ENCODE data around the gene DNAJC4. TPM values are rescaled to one million over a fixed set of nuclear protein-coding genes. Genes with fewer than 3 reads are reported as not detected.
"Not testable (repeated sequence)": the region's sequence is repeated elsewhere in the genome, so short reads cannot be mapped to it uniquely, and the experiment has no call there.

DNAJC4 gene
- polyA plus RNA-seq, 6 donors from 2014 or later: 41.9 to 66.6 (median 50.5) TPM

- DNase-seq (no peak), ATAC-seq (ENCODE audit: low read depth in 2 of 2) (no peak)
- Mint-ChIP-seq H3K9me3 (no peaks in the 10 kb centered on the region), H3K4me1 (peaks cover 36 to 69% (median 63%) of the 10 kb centered on the region in 3 donors), H3K36me3 (no peaks in the 10 kb centered on the region), H3K27ac (peak overlapping the region; percentile 59 to 100 (median 100)), H3K27me3 (no peaks in the 10 kb centered on the region), H3K4me3 (peak overlapping the region in 4 of 8 donors; percentile 24 to 91 (median 51))
Measured at GRCh38 chr11:64238999-64239398, 8.7 kb downstream of the DNAJC4 start.

GRCh38 chr11:64239662-64240434, 9.5 kb downstream of the DNAJC4 start:
- Mint-ChIP-seq H3K36me3 (no peaks in the 10 kb centered on the region), H3K4me3 (peak overlapping the region; percentile 87 to 97 (median 91)), H3K4me1 (peaks cover 36 to 69% (median 67%) of the 10 kb centered on the region in 3 donors), H3K9me3 (no peaks in the 10 kb centered on the region), H3K27me3 (no peaks in the 10 kb centered on the region), H3K27ac (peak overlapping the region; percentile 99 to 100 (median 100))
- DNase-seq (peak; percentile 74), ATAC-seq (ENCODE audit: low read depth in 2 of 2) (peak; percentile 6 to 18)

- peak; percentile 99 for DNase-seq
- Mint-ChIP-seq H3K36me3 (no peaks in the 10 kb centered on the region), H3K27me3 (no peaks in the 10 kb centered on the region), H3K4me1 (peaks cover 30 to 69% (median 68%) of the 10 kb centered on the region in 3 donors), H3K27ac (peak within 1 kb of the TSS; percentile 99 to 100 (median 100)), H3K9me3 (no peaks in the 10 kb centered on the region), H3K4me3 (peak within 1 kb of the TSS; percentile 87 to 97 (median 91))
- peak; percentile 63 to 65 for ATAC-seq (ENCODE audit: low read depth in 2 of 2)
Measured at GRCh38 chr11:64240435-64241240, 10.3 kb downstream of the DNAJC4 start, which contains the start of gene FKBP2. Gene FKBP2 (plus strand): TSS chr11:64241095. CDS start chr11:64242388, 1,293 bp downstream.

DNA sequence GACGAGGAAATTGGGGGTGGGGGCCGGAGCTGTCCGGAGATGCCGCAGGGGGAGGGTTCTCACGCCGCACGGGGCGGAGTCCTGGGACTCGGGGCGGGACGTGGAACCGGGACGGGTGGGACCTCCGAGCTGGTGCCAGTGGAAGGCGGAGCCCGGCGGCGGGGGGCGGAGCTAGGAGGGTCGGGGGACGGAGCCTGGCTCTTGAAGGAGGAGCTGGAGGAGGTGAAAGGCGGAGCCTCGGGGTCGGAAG, 10.8 kb downstream of the DNAJC4 start:
- H3K4me3 Mint-ChIP-seq: peak overlapping the region; percentile 87 to 97 (median 91)
- peak; percentile 100 for DNase-seq
- peak; percentile 70 to 75 for ATAC-seq (ENCODE audit: low read depth in 2 of 2)
- no peaks in the 10 kb centered on the region for H3K36me3 Mint-ChIP-seq
- no peaks in the 10 kb centered on the region for H3K9me3 Mint-ChIP-seq
- H3K27me3 Mint-ChIP-seq: no peaks in the 10 kb centered on the region
- peaks cover 34 to 70% (median 70%) of the 10 kb centered on the region in 3 donors for H3K4me1 Mint-ChIP-seq
- peak overlapping the region; percentile 99 to 100 (median 100) for H3K27ac Mint-ChIP-seq

- ATAC-seq (ENCODE audit: low read depth in 2 of 2) (no peak), DNase-seq (no peak)
- H3K27me3 Mint-ChIP-seq: no peaks in the 10 kb centered on the region
- no peaks in the 10 kb centered on the region for H3K36me3 Mint-ChIP-seq
- H3K9me3 Mint-ChIP-seq: no peaks in the 10 kb centered on the region
- H3K4me1 Mint-ChIP-seq: peaks cover 36 to 72% (median 69%) of the 10 kb centered on the region in 3 donors
- peak overlapping the region; percentile 87 to 97 (median 91) for H3K4me3 Mint-ChIP-seq
- peak overlapping the region; percentile 99 to 100 (median 100) for H3K27ac Mint-ChIP-seq
Measured at GRCh38 chr11:64241491-64242374, 11.4 kb downstream of the DNAJC4 start.

GRCh38 chr11:64243236-64243854, 13.0 kb downstream of the DNAJC4 start:
- ATAC-seq (ENCODE audit: low read depth in 2 of 2): no peak
- H3K4me1 Mint-ChIP-seq: peaks cover 43 to 75% (median 64%) of the 10 kb centered on the region in 3 donors
- H3K9me3 Mint-ChIP-seq: no peaks in the 10 kb centered on the region
- H3K27ac Mint-ChIP-seq: peak overlapping the region in 3 of 6 donors; percentile 40 to 64 (median 44)
- H3K4me3 Mint-ChIP-seq: peak overlapping the region; percentile 55 to 95 (median 84)
- H3K27me3 Mint-ChIP-seq: no peaks in the 10 kb centered on the region
- no peak for DNase-seq
- no peaks in the 10 kb centered on the region for H3K36me3 Mint-ChIP-seq

DNA sequence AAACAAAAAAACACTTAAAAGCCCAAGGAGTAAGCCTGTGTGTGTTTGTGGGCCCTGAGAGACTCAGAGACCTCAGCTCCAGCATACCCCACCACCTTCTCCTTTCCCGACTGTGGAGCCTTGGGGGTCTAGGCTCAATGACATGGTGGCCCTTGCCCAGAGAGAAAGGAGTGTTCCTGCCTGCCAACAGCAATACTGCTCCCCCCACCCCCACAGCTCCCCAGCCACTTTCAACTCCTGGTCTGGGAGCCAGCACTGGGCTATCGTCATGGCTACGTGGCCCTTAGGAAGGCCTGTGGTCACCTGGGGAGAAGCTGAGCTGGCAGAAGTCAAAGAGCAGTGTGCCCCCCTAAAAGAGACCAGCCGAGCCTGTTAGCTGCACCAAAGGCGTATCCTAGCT, 13.8 kb downstream of the DNAJC4 start:
- Mint-ChIP-seq H3K4me3 (peak overlapping the region in 6 of 8 donors; percentile 8 to 91 (median 52)), H3K4me1 (peaks cover 43 to 73% (median 56%) of the 10 kb centered on the region in 3 donors)

GRCh38 chr11:64244966-64245365, 14.6 kb downstream of the DNAJC4 start:
- H3K36me3 Mint-ChIP-seq: no peaks in the 10 kb centered on the region
- no peaks in the 10 kb centered on the region for H3K27me3 Mint-ChIP-seq
- ATAC-seq (ENCODE audit: low read depth in 2 of 2): no peak
- peaks cover 39 to 74% (median 52%) of the 10 kb centered on the region in 3 donors for H3K4me1 Mint-ChIP-seq
- no peak for DNase-seq
- H3K27ac Mint-ChIP-seq: peak overlapping the region in 4 of 6 donors; percentile 57 to 90 (median 76)
- no peaks in the 10 kb centered on the region for H3K9me3 Mint-ChIP-seq
- peak overlapping the region; percentile 56 to 95 (median 88) for H3K4me3 Mint-ChIP-seq

More for the DNA sequence above, 13.8 kb downstream of the DNAJC4 start:
- DNase-seq: no peak
- no peak for ATAC-seq (ENCODE audit: low read depth in 2 of 2)
- peak overlapping the region in 3 of 6 donors; percentile 24 to 64 (median 33) for H3K27ac Mint-ChIP-seq
- no peaks in the 10 kb centered on the region for H3K36me3 Mint-ChIP-seq
- no peaks in the 10 kb centered on the region for H3K9me3 Mint-ChIP-seq
- H3K27me3 Mint-ChIP-seq: no peaks in the 10 kb centered on the region

DNA sequence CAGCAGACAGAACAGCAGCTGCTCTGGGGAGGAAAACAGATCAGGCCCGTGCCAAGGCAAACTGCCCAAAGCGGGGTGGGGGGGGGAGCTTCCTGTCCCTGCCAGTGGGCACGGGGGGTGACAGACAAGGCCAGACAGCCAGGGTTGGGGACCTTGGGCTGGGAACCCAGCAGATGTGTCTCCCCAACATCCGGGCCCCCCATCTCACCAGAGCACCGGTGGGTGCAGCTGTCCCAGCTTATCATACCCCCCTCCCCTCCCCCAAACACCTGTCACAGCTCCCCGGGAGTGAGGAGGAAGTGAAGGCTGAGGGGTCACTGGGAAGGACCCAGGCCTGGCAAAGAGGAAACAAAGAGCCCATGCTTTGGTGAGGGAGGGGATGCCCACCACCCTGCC, 15.1 kb downstream of the DNAJC4 start:
- ATAC-seq (ENCODE audit: low read depth in 2 of 2): no peak
- H3K9me3 Mint-ChIP-seq: no peaks in the 10 kb centered on the region
- peak; percentile 48 for DNase-seq
- peak overlapping the region; percentile 85 to 95 (median 90) for H3K4me3 Mint-ChIP-seq
- H3K27ac Mint-ChIP-seq: peak overlapping the region; percentile 80 to 95 (median 92)
- peaks cover 35 to 69% (median 49%) of the 10 kb centered on the region in 3 donors for H3K4me1 Mint-ChIP-seq
- H3K27me3 Mint-ChIP-seq: no peaks in the 10 kb centered on the region
- no peaks in the 10 kb centered on the region for H3K36me3 Mint-ChIP-seq

DNA sequence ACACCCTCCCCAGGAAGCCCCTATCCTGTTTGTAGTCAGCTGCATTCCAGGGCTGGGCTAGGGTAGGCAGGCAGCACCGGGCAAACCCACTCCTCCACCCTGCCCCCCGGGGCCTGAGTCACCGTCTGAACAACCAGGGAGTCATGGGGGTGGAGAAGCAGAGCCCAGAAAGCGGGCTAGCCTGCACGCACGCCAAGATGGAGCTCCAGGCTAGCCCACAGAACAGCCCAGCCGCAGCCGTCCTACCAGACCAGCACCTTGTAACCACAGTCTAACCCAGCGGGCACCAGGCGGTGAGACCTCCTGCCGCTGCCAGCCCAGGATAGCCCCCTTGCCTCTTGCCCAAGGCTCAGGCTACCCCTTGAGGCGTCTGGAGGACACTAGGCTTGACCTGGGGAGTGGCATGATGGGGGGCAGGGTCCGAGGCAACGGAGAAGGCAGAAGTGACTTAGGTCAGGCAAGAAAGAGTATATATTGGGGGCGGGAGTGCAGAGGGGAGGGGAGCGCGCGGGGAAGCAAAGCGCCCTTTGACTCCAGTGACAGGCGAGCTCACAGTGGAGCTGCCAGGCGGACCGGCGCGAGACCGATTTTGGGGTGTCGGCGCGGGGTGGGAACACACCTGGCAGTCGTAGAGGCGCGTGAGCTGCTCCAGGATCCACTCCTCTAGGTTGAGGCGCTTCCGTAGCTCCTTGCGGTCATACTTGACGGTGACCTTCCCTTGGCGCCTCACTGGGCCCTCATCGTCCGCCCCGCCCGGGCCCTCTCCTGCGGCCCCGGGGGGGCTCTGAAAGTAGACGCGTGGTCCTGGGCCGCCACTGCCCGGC, 15.7 kb downstream of the DNAJC4 start:
- Mint-ChIP-seq H3K4me1 (peaks cover 34 to 70% (median 45%) of the 10 kb centered on the region in 3 donors), H3K27ac (peak overlapping the region; percentile 89 to 96 (median 94)), H3K27me3 (no peaks in the 10 kb centered on the region), H3K9me3 (no peaks in the 10 kb centered on the region), H3K4me3 (peak overlapping the region; percentile 85 to 95 (median 90)), H3K36me3 (no peaks in the 10 kb centered on the region)
- ATAC-seq (ENCODE audit: low read depth in 2 of 2) (no peak), DNase-seq (peak; percentile 50)

- H3K4me3 Mint-ChIP-seq: peak overlapping the region; percentile 85 to 94 (median 92)
- H3K27ac Mint-ChIP-seq: peak overlapping the region in 2 of 6 donors; percentile 90 to 91
- DNase-seq: not testable (repeated sequence)
Measured at GRCh38 chr11:64246621-64246870, 16.2 kb downstream of the DNAJC4 start.

More at GRCh38 chr11:64246621-64246870, 16.2 kb downstream of the DNAJC4 start:
- H3K36me3 Mint-ChIP-seq, H3K9me3 Mint-ChIP-seq, H3K27me3 Mint-ChIP-seq: not testable (repeated sequence)
- H3K4me1 Mint-ChIP-seq: peaks cover 29 to 67% (median 42%) of the 10 kb centered on the region in 3 donors
- peak; percentile 20 to 24 for ATAC-seq (ENCODE audit: low read depth in 2 of 2)

All from naive B cell (primary cell).